CD4-positive, alpha-beta T cell treated with Interleukin-6 for 4 hours (primary cell): Measurements from ENCODE around the gene OR4K1.
"Not testable (repeated sequence)": the region's sequence is repeated elsewhere in the genome, so short reads cannot be mapped to it uniquely, and the experiment has no call there.

Experiments
- DNase-seq: peaks from one replicate; pipeline ENCODE4 v3.0.0-alpha.2; 2020; ENCODE audit warnings: mixed read lengths

Gene OR4K1, protein sequence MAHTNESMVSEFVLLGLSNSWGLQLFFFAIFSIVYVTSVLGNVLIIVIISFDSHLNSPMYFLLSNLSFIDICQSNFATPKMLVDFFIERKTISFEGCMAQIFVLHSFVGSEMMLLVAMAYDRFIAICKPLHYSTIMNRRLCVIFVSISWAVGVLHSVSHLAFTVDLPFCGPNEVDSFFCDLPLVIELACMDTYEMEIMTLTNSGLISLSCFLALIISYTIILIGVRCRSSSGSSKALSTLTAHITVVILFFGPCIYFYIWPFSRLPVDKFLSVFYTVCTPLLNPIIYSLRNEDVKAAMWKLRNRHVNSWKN

DNA sequence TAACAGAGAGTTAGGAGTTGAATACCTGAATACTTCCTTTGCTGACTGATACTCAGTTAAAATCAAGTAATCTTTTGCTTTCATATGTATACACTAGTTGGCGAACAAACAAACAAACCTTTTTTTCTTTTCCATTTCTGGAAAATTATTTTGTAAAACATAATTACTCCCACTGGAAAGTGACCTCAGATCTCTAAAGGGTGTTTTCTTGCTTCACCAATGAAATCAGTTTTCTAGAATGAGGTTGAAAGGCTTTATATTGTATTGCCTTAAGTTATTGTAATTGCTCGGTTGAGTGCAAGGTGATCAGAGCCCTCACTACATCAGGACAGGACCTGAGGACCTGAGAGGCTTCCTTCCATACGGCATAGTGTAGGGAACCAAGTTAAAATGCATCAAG, at the start of gene OR4K1:
TSS of gene OR4K1 (plus strand) at position 301 of the 400 bp plus-strand sequence. CDS start 4,750 bp downstream, outside the sequence.
- no peak for DNase-seq

DNA sequence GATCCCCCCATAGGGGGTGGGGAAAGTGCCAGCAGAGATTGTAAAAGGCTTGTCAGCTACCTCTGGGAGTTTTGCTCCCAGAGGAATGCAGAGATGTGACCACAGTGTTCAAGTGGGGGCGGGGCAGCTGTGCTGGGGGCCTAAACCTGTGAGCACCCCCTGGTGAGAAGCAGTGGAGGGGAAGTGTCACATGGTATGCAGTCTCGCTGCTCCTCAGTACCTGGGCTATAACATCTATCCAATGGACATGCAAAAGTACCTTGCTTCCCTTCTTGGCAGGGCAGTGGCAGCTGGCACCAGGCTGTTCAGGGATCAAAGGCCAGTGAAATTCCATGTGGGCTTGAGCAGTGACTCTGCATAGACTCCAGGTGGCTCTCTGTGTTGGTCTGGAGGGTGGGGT, 35.4 kb upstream of the OR4K1 start:
- no peak for DNase-seq

DNA sequence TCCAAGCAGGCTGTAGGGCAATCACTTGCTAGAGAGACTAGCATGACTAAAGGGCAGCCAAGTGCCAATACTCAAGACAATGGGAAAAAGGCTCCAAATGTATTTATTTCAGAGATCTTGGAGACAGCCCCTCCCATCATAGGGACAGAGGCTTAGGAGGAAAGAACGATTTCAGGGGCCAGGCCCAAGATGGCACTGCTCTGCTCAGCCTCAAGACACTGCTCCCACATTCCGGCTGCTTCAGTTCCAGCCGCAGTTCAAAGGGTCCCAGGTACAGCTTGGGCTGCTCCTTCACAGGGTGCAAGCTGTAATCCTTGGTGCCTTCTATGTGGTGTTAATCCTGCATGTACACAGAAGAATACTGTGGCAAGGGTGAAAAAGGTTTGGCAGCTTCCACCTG, 29.7 kb upstream of the OR4K1 start:
- no peak for DNase-seq

DNA sequence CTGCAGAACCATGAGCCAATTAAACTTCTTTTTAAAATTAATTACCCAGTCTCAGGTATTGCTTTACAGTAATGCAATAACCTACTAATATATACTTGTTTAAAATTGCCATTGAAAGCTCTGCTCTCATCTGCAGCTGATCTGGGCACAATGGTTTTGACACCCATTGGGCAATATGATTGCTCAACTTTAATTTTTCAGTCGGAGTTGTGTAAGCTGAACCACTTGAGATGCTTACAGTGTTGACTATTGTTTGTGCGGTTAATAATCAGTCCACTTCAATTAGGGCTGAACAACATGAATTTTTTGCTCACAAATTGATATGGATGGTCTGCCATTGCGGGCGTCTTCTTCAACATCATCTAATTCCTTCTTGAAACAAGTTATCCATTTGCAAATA, 28.3 kb upstream of the OR4K1 start:
- no peak for DNase-seq

DNA sequence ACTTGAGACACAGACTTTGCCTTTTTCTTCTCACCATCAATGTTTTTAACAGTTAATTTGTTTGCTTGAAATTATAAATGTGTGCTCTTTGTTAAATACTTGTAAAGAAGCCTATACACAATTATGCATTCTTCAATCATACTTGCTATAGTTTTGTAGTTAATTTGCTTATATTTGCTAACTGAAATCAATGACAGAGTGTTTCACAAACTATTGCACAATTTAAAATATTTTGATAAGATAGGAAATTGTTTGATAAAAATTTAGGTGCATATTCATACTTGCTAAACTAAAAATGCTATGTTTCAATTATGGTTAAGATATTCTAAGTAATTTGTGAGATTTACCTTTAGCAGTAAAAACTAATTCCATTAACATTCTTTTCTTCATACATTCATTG, 24.1 kb upstream of the OR4K1 start:
- no peak for DNase-seq

DNA sequence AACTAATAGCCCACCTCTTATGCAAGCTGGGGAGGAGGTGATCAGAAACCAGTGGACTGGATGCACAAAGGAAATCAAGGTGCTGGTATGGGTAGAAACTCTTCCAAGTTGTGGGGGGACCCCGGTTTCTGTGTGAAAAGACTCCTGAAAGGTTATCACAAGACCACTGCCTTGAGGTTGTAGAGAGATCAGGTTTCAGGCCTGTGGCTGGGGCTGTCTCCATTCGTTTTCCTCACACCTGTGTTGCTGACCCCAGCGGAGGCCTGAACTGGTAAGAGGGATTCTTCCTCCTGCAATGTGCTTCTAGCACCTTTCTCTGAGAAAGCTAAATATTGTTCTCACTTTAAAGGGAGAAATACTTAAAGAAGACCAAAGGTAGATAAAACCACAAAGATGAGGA, 19.6 kb upstream of the OR4K1 start:
- DNase-seq = no peak

DNA sequence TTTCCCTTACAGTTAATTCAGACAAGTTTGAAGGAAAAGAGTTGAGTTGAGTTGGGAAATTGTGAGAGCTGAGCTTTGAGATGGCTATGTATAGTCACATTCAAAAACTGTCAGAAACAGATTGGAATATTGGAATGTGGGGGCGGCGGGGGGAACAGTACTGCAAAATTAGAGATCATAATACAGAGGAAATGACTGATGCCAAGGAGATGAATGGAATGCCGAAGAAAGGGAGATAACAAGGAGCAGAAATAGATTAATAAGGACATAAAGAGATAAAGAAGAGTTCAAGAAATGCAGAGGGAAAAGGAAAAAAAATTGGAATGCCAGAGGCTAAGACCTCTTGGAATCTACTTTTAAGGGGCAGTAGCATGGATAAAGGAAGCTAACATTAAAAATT, 13.5 kb upstream of the OR4K1 start:
- no peak for DNase-seq

DNA sequence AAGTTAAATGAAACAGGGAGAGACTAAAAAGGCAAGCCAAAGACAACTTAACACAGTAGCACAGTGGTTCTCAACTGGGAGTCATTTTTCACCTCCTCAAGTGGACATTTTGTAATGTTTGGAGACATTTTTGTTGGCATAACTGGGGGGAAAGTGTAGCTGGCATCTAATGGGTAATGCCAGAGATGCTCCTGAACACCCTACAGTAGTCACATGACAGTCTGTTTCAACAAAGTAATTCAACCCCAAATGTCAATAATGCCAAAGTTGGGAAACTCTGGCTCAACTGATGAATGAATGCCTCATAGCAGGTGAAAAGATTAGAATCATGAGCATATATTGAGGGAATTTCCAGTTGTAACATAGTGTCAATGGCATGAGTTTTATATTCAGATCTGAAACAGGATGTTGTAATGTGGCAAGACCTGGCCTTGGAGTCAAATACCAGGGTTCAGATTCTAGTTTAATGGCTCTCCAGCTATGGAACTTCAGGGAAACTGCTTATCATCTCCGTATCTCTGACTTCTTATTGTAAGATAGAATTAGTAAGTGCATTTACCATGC, 12.7 kb upstream of the OR4K1 start:
- no peak for DNase-seq

DNA sequence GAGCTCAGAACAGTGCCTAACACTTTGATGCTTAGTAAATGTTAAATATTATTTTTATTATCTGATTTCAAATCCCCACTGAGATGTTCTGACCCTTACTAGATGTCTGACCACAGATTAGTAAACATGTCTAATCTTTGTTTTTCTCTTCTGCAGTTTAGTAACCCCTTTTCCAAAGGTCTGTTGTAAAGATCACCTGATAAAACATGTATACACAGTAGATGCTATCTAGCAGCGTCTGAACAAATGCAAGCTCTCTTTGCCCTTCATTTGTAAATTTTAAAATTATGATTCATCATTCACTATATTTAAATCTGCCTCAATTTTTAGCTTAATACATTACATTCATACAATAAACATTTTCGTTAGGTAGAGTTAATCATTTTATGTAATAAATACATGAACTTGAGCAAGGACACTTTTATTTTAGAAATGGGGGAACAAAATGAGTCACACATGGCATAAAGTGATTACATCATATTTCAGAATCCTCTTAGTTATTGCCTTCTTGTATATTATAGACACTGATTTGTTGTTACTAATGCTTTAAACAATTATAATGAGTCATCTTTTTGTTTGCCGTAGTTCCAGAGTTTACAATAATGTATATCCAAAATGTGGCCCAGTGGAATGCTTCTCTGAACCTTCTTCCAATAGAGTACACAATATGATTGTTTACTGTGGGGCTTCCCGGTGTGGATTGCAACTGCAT, 12.0 kb upstream of the OR4K1 start:
- no peak for DNase-seq

DNA sequence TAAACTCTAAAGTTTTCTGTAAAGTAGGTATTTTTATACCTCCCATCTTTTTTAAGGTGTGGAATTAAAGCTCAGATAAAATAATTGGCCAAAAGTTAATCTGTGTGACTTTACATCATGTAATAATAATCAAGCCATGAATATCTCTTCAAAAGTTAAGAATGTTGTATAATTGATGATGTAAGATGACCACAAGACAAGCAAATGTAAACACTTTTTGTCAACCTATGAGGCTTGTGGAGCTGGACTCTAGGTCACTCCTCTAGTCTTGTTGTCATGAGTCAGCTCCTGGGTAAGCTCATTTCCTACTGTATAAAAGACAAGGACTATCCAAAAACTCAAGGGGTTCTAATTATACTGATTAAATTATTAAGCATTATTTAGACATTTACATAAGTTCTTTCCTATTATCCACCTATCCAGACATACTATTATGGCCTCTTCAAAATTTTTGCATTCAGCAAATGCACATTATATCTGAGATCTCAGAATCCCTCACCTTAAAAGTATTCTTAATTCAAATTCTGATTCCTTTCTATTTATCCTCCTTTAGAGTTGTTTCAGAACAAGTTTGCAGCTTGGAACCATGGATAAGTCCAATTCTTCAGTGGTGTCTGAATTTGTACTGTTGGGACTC, 10.6 kb upstream of the OR4K1 start, which contains the start of gene OR4K5:
TSS of gene OR4K5 (plus strand) at position 587 of the 637 bp plus-strand sequence. CDS start at position 587, 0 bp downstream.
- no peak for DNase-seq

DNA sequence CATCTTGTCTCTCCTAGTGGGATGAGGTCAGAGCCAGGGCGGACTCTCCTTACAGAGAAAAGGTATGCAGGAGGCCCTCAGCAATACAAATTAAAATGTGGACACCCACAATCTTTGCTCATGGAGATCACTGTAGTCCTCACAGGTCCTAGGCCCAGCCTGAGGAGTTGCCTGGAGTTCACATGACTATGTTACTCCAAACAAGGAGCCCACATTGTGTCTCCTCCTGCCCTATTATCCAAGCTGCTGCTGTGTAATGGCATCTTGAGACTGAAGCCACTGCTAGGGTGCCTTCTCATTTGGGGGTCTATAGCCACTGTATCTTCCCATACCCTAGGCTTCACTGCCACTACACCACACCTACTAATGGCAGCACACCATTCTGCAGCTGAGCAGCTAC, 11.0 kb downstream of the OR4K1 start:
- no peak for DNase-seq

DNA sequence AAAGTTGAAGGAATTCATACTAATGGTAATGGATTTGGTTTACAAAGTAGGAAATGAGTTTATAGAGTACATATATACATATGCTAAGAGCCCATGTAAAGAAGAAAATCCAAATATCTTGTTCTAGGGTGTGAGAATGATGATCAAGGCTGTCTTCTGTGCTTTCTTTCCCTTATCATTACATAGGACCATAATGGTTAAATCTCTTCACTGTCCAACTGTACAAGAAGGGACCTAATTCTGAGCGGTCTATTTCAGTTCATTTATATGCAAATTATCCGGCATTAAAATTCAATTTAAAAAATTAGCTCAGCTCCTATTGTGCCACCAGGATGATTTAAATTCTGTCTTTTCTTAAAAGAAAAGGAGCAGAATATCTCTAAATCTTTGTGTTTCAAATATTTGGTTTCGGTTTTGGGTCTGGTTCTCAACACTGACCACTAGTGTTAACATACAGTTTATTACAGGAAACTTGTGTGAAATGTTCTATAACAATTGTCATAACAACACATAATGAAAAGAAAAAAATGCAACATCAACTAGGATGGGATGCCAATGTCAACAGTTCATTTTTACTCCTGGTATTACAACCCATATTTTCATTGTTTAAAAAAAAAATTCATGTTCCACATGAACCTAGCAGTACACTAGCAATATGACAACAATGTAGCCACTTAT, 16.8 kb downstream of the OR4K1 start:
- DNase-seq = no peak

DNA sequence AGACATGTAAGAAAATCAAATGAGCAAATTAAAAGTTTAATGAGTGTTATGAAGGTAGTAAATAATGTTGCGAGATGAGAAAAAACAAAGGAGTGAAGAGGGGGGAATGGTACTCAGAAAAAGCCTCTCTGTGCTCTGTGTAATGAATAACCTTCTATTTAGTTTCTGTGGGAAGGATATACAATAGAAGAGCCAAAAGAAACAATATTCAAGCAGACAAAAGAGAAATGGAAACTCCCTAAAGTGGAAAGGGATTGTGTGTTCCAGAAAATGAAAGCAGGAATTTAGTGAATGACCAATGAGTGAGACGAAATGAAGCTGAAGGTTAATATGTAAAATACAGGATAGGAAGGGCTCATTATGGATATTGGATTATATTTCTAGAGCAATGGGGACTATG, 18.5 kb downstream of the OR4K1 start:
- DNase-seq = no peak

DNA sequence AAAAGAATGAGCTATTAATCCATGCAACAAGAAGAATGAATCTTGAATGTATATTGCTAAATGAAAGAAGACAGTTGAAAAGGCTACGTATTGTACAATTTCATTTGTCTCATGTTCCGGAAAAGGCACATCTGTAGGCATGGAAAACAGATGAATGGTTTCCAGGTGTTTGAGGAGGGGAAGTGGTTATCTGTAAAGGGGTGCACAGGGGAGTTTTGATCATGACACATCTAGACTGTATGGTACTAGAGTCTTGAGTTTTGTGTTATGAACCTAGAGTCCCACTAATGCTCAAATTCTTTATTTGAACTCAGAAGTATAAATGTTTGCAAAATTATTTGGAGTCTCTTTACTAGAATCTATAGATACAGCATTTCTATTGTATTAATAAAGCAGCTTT, 39.0 kb downstream of the OR4K1 start:
- not testable (repeated sequence) for DNase-seq

DNA sequence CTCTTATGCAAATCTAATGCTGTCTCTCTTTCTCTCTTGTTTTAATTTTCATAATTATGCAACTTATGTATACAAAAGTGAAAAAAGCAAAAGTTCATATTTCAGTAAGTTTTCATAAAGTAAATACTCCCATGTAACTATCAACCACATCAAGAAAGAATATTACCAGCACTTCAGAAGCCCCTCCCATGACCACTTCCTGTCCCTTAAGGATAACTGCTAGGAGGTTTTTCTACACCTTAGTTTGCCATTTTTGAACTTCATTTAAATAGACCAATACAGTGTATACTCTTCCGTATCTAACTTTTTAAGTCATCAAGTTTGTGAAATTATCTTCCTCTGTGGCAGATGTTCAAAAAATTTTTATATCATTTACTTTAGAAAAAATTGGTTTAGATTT, 44.1 kb downstream of the OR4K1 start:
- DNase-seq = peak; percentile 44

DNA sequence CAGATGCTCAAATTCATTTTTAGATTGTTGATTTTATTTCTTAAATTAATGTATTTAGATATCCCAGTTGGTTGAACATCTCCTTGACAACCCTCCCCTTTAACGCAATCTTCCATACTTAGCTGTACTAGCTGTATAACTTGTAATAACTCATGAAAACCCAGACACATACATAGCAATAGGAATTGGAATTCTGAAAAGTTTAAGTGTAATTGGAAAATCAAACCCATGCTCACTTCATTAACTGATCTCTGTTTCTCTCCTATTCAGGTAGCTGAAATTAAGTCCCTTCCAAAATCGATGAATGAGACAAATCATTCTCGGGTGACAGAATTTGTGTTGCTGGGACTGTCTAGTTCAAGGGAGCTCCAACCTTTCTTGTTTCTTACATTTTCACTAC, 44.6 kb downstream of the OR4K1 start, which contains the start of gene OR4K15:
TSS of gene OR4K15 (plus strand) at position 301 of the 400 bp plus-strand sequence. CDS start at position 301, 0 bp downstream.
- no peak for DNase-seq
